ENCODE measurements around the gene PPP1R26.

The PPP1R26 gene

DNA sequence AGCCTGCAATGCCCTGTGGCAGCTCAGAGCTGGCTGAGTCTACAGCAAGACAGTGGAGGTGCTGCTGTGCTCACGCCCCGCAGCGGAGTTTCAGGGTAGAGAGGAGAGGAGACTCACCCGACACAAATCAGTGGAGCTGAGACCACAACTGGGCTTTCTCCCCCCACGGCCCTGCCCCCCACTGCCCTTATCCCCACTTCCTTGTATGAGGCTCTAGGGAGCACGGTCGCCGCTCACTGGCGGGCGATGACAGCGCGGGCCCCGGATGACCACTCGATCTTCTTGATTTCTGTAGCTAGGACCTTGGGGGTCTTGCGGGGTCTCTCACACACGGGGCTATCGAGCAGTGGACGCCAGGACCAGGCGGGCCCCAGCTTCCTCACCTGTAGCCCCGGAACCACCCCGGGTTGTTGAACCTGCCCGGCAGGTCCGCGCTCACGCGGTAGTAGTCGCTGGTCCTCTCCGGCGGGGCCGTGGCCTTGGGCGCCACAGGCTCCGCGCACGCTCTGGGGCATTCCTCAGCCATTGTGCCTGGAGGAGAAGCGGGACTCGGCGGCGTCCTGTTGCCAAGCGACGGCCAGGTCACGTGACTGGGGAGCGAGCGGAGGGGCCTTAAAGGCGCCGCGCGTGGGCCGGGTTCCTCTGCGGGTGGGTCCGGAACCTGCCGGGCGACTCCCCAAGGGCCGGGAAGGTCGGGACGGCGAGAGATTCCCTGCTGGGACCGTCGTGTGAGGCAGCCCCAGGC, 19.9 kb downstream of the PPP1R26 start (continued):
- TF ChIP-seq ZNF362 (tag by site-specific recombination; IDR thresholded peaks at IDR 0.05), result no peak
- TF ChIP-seq GLIS1 (tag by site-specific recombination; IDR thresholded peaks at IDR 0.05), result peak; percentile 96
- TF ChIP-seq ZBTB21 (tag by site-specific recombination; IDR thresholded peaks at IDR 0.05), result peak; percentile 45; the same call in 1 of the 2 replicates
- TF ChIP-seq KLF9 (tag by site-specific recombination; IDR thresholded peaks at IDR 0.05; ENCODE audit: low read depth), result peak; percentile 39; the same call in 1 of the 2 replicates
- no peak; the same call in none of the 2 replicates for TF ChIP-seq GLIS2 (tag by site-specific recombination; IDR thresholded peaks at IDR 0.05)
- no peak for TF ChIP-seq MZF1 (tag by site-specific recombination; IDR thresholded peaks at IDR 0.05; ENCODE audit: borderline replicate concordance)
- peak; percentile 35; the same call in 1 of the 2 replicates for TF ChIP-seq ZSCAN30 (tag by site-specific recombination; IDR thresholded peaks at IDR 0.05)
- 0 out of 2 replicates have a peak, but pooled peaks have one; percentile 14 for TF ChIP-seq ZBTB8A (tag by site-specific recombination; IDR thresholded peaks at IDR 0.05)
- peak; percentile 95 for TF ChIP-seq ZNF692 (tag by site-specific recombination; IDR thresholded peaks at IDR 0.05)
- peak; percentile 22; the same call in 1 of the 2 replicates for TF ChIP-seq WT1 (tag by site-specific recombination; IDR thresholded peaks at IDR 0.05)
- TF ChIP-seq EGR2 (tag by site-specific recombination; IDR thresholded peaks at IDR 0.05; ENCODE audit: low read depth), result peak; percentile 44
- TF ChIP-seq, protein P1, sequence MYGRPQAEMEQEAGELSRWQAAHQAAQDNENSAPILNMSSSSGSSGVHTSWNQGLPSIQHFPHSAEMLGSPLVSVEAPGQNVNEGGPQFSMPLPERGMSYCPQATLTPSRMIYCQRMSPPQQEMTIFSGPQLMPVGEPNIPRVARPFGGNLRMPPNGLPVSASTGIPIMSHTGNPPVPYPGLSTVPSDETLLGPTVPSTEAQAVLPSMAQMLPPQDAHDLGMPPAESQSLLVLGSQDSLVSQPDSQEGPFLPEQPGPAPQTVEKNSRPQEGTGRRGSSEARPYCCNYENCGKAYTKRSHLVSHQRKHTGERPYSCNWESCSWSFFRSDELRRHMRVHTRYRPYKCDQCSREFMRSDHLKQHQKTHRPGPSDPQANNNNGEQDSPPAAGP (tag by site-specific recombination; IDR thresholded peaks at IDR 0.05), result peak; percentile 52
- TF ChIP-seq ZFP69B (tag by site-specific recombination; IDR thresholded peaks at IDR 0.05), result peak; percentile 91
- TF ChIP-seq ZIC2 (tag by site-specific recombination; IDR thresholded peaks at IDR 0.05), result peak; percentile 91
- peak; percentile 74; the same call in 1 of the 2 replicates for TF ChIP-seq YY2 (tag by site-specific recombination; IDR thresholded peaks at IDR 0.05)
- peak; percentile 61; the same call in 1 of the 2 replicates for TF ChIP-seq YY1 (tag by site-specific recombination; IDR thresholded peaks at IDR 0.05)

DNA sequence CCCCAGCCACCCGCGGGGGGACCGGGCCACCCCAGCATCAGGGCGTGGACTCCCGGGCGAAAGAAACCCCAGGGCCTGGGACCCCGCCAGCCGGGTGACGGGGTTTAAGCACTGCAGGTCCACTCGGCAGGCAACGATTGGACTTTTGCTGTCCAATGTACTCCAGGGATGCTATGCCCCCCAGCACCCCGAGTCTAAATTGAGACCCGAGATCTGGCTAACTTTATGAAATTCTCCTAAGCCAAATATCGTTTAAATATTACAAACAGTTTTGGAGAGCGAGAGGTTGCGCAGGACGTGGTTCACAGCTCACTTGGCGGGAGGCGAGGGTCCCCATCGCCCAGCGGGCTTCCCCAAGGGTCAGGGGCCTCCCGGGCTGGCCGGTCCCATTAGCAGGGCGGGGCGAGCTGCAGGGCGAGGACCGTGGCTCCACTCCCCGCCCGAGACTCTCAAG, 20.5 kb downstream of the PPP1R26 start:
- CTCF ChIA-PET, result interaction anchor here (0.6 to 1.5 kb wide), 9 partner anchors 13 to 983 kb away, joined by 3 to 5 read pairs (median 3); no protein-coding TSS in a partner anchor
- peaks cover 0 to 35% of the 10 kb centered on the region in 2 experiments; a peak in 2 of 3 replicates for H3K36me3 ChIP-seq (ENCODE audit: control insufficient read depth in 2 of 2, insufficient read depth in 1 of 2, low read length in 2 of 2)
- H3K27ac ChIP-seq (ENCODE audit: extremely low read depth, low read depth, low read length), result no peak overlapping the region; the same call in 1 of the 2 replicates
- POLR2A ChIA-PET, result interaction anchor here (0.6 to 1.4 kb wide), 2 partner anchors 20 to 82 kb away, joined by 3 to 7 read pairs; no protein-coding TSS in a partner anchor
- H3K9me3 ChIP-seq (ENCODE audit: control insufficient read depth, insufficient read depth, low read depth, low read length), result no peaks in the 10 kb centered on the region
- H3K4me1 ChIP-seq (ENCODE audit: control insufficient read depth, insufficient read depth, low read length), result peaks cover 5% of the 10 kb centered on the region; the same call in 1 of the 2 replicates
- H3K4me3 ChIP-seq (ENCODE audit: low read depth, low read length), result peak overlapping the region; percentile 87
- TF ChIP-seq ZFP69B (tag by site-specific recombination; IDR thresholded peaks at IDR 0.05) (no peak), ZNF2 (tag by site-specific recombination; IDR thresholded peaks at IDR 0.05) (no peak), SCRT1 (tag by site-specific recombination; IDR thresholded peaks at IDR 0.05; ENCODE audit: borderline replicate concordance) (no peak), ZNF600 (tag by site-specific recombination; IDR thresholded peaks at IDR 0.05) (no peak), ZBTB8A (tag by site-specific recombination; IDR thresholded peaks at IDR 0.05) (0 out of 2 replicates have a peak, but pooled peaks have one; percentile 0), ZNF202 (tag by site-specific recombination; IDR thresholded peaks at IDR 0.05; ENCODE audit: borderline replicate concordance) (no peak), ZNF335 (tag by site-specific recombination; conservative IDR thresholded peaks at IDR 0.05) (peak; percentile 96), BCL11A (tag by site-specific recombination; IDR thresholded peaks at IDR 0.05; ENCODE audit: low read depth) (no peak), ZIC2 (tag by site-specific recombination; IDR thresholded peaks at IDR 0.05) (0 out of 2 replicates have a peak, but pooled peaks have one; percentile 0), ZNF175 (tag by site-specific recombination; IDR thresholded peaks at IDR 0.05) (no peak), ZNF621 (tag by site-specific recombination; IDR thresholded peaks at IDR 0.05) (no peak)
- TF ChIP-seq, protein P2, sequence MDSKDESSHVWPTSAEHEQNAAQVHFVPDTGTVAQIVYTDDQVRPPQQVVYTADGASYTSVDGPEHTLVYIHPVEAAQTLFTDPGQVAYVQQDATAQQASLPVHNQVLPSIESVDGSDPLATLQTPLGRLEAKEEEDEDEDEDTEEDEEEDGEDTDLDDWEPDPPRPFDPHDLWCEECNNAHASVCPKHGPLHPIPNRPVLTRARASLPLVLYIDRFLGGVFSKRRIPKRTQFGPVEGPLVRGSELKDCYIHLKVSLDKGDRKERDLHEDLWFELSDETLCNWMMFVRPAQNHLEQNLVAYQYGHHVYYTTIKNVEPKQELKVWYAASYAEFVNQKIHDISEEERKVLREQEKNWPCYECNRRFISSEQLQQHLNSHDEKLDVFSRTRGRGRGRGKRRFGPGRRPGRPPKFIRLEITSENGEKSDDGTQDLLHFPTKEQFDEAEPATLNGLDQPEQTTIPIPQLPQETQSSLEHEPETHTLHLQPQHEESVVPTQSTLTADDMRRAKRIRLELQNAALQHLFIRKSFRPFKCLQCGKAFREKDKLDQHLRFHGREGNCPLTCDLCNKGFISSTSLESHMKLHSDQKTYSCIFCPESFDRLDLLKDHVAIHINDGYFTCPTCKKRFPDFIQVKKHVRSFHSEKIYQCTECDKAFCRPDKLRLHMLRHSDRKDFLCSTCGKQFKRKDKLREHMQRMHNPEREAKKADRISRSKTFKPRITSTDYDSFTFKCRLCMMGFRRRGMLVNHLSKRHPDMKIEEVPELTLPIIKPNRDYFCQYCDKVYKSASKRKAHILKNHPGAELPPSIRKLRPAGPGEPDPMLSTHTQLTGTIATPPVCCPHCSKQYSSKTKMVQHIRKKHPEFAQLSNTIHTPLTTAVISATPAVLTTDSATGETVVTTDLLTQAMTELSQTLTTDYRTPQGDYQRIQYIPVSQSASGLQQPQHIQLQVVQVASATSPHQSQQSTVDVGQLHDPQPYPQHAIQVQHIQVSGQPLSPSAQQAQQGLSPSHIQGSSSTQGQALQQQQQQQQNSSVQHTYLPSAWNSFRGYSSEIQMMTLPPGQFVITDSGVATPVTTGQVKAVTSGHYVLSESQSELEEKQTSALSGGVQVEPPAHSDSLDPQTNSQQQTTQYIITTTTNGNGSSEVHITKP (tag by site-specific recombination; IDR thresholded peaks at IDR 0.05), result 0 out of 2 replicates have a peak, but pooled peaks have one; percentile 24

Measured in HEK293 (cell line).